GM23338 (cell line): ENCODE measurements around the gene SKP1. TPM values are rescaled to one million over a fixed set of nuclear protein-coding genes. Genes with fewer than 3 reads are reported as not detected.

Source experiments
- ATAC-seq: fragments of 200-7000 bp; cut with Tn5 transposase; 3 replicates; pipeline ENCODE4 v1.9.1; 2020
- DNase-seq: peaks from one replicate; pipeline ENCODE4 v3.0.0-alpha.2; 2015; ENCODE audit warnings: low spot score
- H2AFZ ChIP-seq: fragments of 200-600 bp; sonication (generic); 2 replicates; pipeline ENCODE4 v1.8.0; 2016; ENCODE audit warnings: antibody characterized with exemption, mild to moderate bottlenecking, moderate library complexity
- H3F3A ChIP-seq: fragments of 200-600 bp; sonication (generic); replicated peaks from 2 replicates; pipeline ENCODE4 v1.8.0; 2017; ENCODE audit warnings: antibody characterized with exemption, mixed run types, low read depth
- H3K27ac ChIP-seq: fragments of 200-600 bp; sonication (generic); 2 replicates; pipeline ENCODE4 v1.6.1; 2016; ENCODE audit warnings: low read depth
- H3K27me3 ChIP-seq: fragments of 200-600 bp; sonication (generic); 2 replicates; pipeline ENCODE4 v1.8.0; 2016; ENCODE audit warnings: mild to moderate bottlenecking, mixed run types, moderate library complexity; ENCODE audit not compliant: insufficient read depth
- H3K36me3 ChIP-seq: fragments of 200-600 bp; sonication (generic); 2 replicates; pipeline ENCODE4 v1.8.0; 2016; ENCODE audit warnings: mild to moderate bottlenecking; ENCODE audit not compliant: insufficient read depth
- H3K4me1 ChIP-seq: fragments of 200-600 bp; sonication (generic); 2 replicates; pipeline ENCODE4 v1.8.0; 2016; ENCODE audit warnings: mild to moderate bottlenecking, moderate library complexity; ENCODE audit not compliant: insufficient read depth
- H3K4me2 ChIP-seq: fragments of 200-600 bp; sonication (generic); 2 replicates; pipeline ENCODE4 v1.7.1; 2017; ENCODE audit warnings: mixed run types
- H3K4me3 ChIP-seq: fragments of 200-600 bp; sonication (generic); 2 replicates; pipeline ENCODE4 v1.6.1; 2016; ENCODE audit warnings: mixed run types
- H3K79me2 ChIP-seq: fragments of 200-600 bp; sonication (generic); replicated peaks from 2 replicates; pipeline ENCODE4 v1.8.0; 2017; ENCODE audit warnings: mild to moderate bottlenecking; ENCODE audit not compliant: insufficient read depth
- H3K9me2 ChIP-seq: fragments of 200-600 bp; sonication (generic); 2 replicates; pipeline ENCODE4 v1.8.0; 2017; ENCODE audit not compliant: insufficient read depth
- H4K20me1 ChIP-seq: fragments of 200-600 bp; sonication (generic); replicated peaks from 2 replicates; pipeline ENCODE4 v1.8.0; 2017; ENCODE audit warnings: mild to moderate bottlenecking; ENCODE audit not compliant: insufficient read depth
- H3K27ac Mint-ChIP-seq: 2 replicates; pipeline ENCODE4 v1.8.0; 2020; ENCODE audit warnings: inconsistent platforms, mild to moderate bottlenecking, moderate library complexity, mixed read lengths
- H3K27me3 Mint-ChIP-seq: 3 replicates; pipeline ENCODE4 v1.8.0; 2022; ENCODE audit warnings: low read depth, mild to moderate bottlenecking, moderate library complexity, mixed read lengths, inconsistent platforms; ENCODE audit not compliant: insufficient read depth, poor library complexity
- H3K36me3 Mint-ChIP-seq: 3 replicates; pipeline ENCODE4 v1.8.0; 2021; ENCODE audit warnings: low read depth, mild to moderate bottlenecking, inconsistent platforms, moderate library complexity, mixed read lengths
- H3K4me1 Mint-ChIP-seq: 3 replicates; pipeline ENCODE4 v1.8.0; 2020; ENCODE audit warnings: mild to moderate bottlenecking, inconsistent platforms, mixed read lengths
- H3K4me3 Mint-ChIP-seq: 3 replicates; pipeline ENCODE4 v1.8.0; 2021; ENCODE audit warnings: moderate library complexity, mild to moderate bottlenecking, inconsistent platforms, mixed read lengths
- H3K9me3 Mint-ChIP-seq: 3 replicates; pipeline ENCODE4 v1.8.0; 2020; ENCODE audit warnings: moderate library complexity, mild to moderate bottlenecking, inconsistent platforms, mixed read lengths
- CTCF ChIP-seq, 2 experiments: fragments of 200-600 bp in 1 of 2; sonication (generic) in 1 of 2; conservative IDR thresholded peaks; 2 replicates each; pipeline versions ENCODE4 v1.5.1 to v1.6.1; 2016 to 2017; ENCODE audit warnings: antibody characterized with exemption in 2 of 2, low read depth in 2 of 2, mild to moderate bottlenecking in 2 of 2, moderate library complexity in 1 of 2
- ETS1 ChIP-seq: IDR thresholded peaks from 2 replicates; pipeline ENCODE4 v1.6.1; 2016; ENCODE audit warnings: antibody characterized with exemption
- EZH2phosphoT487 ChIP-seq: fragments of 200-600 bp; sonication (generic); IDR thresholded peaks from one replicate; pipeline ENCODE4 v1.8.1; 2018; ENCODE audit warnings: antibody characterized with exemption; ENCODE audit not compliant: unreplicated experiment
- JUNB ChIP-seq: IDR thresholded peaks from one replicate; pipeline ENCODE4 v1.6.1; 2016; ENCODE audit warnings: antibody characterized with exemption; ENCODE audit not compliant: unreplicated experiment
- NANOG ChIP-seq: IDR thresholded peaks from 2 replicates; pipeline ENCODE4 v1.6.1; 2016; ENCODE audit warnings: antibody characterized with exemption, borderline replicate concordance
- POLR2AphosphoS5 ChIP-seq: IDR thresholded peaks from 2 replicates; pipeline ENCODE4 v1.6.1; 2016; ENCODE audit warnings: antibody characterized with exemption, low read depth
- REST ChIP-seq: IDR thresholded peaks from one replicate; pipeline ENCODE4 v1.6.1; 2018; ENCODE audit warnings: antibody characterized with exemption; ENCODE audit not compliant: unreplicated experiment
- STAT1 ChIP-seq: IDR thresholded peaks from one replicate; pipeline ENCODE4 v1.6.1; 2016; ENCODE audit warnings: antibody characterized with exemption; ENCODE audit not compliant: unreplicated experiment
- ZNF114 ChIP-seq: fragments of 250-450 bp; sonication (Bioruptor Pico); IDR thresholded peaks from 2 replicates; pipeline ENCODE4 v1.5.0; 2020; ENCODE audit warnings: mild to moderate bottlenecking, moderate library complexity
- ZNF331 ChIP-seq: fragments of 250-450 bp; sonication (Bioruptor Pico); IDR thresholded peaks from 2 replicates; pipeline ENCODE4 v1.5.0; 2020; ENCODE audit warnings: low read depth, mild to moderate bottlenecking, moderate library complexity
- ZNF462 ChIP-seq: fragments of 250-450 bp; sonication (Bioruptor Pico); IDR thresholded peaks from 2 replicates; pipeline ENCODE4 v1.5.0; 2020; ENCODE audit warnings: mild to moderate bottlenecking, moderate library complexity
- polyA plus RNA-seq: library from polyadenylated mRNA; unstranded; fragments of >200 nt; fragmentation: Nextera tagmentation; extraction: Ambion mirVana; gene quantifications from 2 replicates; pipeline ENCODE4 v1.2.1, GENCODE V29; 2016
- total RNA-seq: library from RNA; depleted of rRNA; stranded (reverse); fragments of >200 nt; shearing (Covaris generic); gene quantifications from 2 replicates; pipeline ENCODE4 v1.2.3, GENCODE V29; 2014

Gene SKP1
- total and polyA plus RNA-seq, 2 experiments from 2014 or later, result 244 to 440 TPM

- no peak for ATAC-seq
- Histone ChIP-seq H3K4me1 (peaks cover 15% of the 10 kb centered on the region; the same call in 1 of the 2 replicates), H3K27me3 (no peaks in the 10 kb centered on the region), H3K4me3 (no peak overlapping the region), H3K79me2 (no peaks in the 10 kb centered on the region; the same call in 1 of the 2 replicates), H3K36me3 (no peaks in the 10 kb centered on the region), H3K9me2 (no peaks in the 10 kb centered on the region), H3K4me2 (no peak overlapping the region), H3K27ac (no peak overlapping the region), H2AFZ (no peak overlapping the region), H3F3A (peaks cover 3% of the 10 kb centered on the region; the same call in 1 of the 2 replicates), H4K20me1 (peaks cover 20% of the 10 kb centered on the region)
- no peak overlapping the region for H3K27ac Mint-ChIP-seq
- no peak overlapping the region for H3K4me3 Mint-ChIP-seq
- peaks cover 16% of the 10 kb centered on the region for H3K4me1 Mint-ChIP-seq
- TF ChIP-seq JUNB (no peak), ETS1 (no peak), ZNF331 (CRISPR knock-in tag) (no peak), ZNF114 (no peak), REST (no peak), EZH2phosphoT487 (no peak), CTCF (conservative IDR thresholded peaks at IDR 0.05; ENCODE audit: low read depth in 2 of 2) (no peak), NANOG (no peak), STAT1 (no peak), POLR2AphosphoS5 (no peak), ZNF462 (CRISPR knock-in tag) (no peak)
- DNase-seq, result no peak
- H3K9me3 Mint-ChIP-seq, result no peaks in the 10 kb centered on the region
- peaks cover 5% of the 10 kb centered on the region for H3K27me3 Mint-ChIP-seq
- H3K36me3 Mint-ChIP-seq, result peaks cover 19% of the 10 kb centered on the region
Observed at GRCh38 chr5:134139377-134139851, 37.3 kb downstream of the SKP1 start.
